ENCODE results near the gene DLGAP4. TPM values are rescaled to one million over a fixed set of nuclear protein-coding genes. Genes with fewer than 3 reads are reported as not detected.
"Not testable (repeated sequence)": the region's sequence is repeated elsewhere in the genome, so short reads cannot be mapped to it uniquely, and the experiment has no call there.

Gene DLGAP4
- total RNA-seq, 1 experiment from 2014 or later: 80.3 TPM

- no peaks in the 10 kb centered on the region for H3K9me3 Mint-ChIP-seq (ENCODE audit: unreplicated experiment)
- no peak for TF ChIP-seq CTCF (IDR thresholded peaks at IDR 0.05; ENCODE audit: unreplicated experiment)
- H3K27ac Mint-ChIP-seq (ENCODE audit: low read depth, unreplicated experiment): no peak overlapping the region
- CTCF ChIA-PET: interaction anchor here (0.6 to 1.0 kb wide), 3 partner anchors 37 to 368 kb away, joined by 3 read pairs; no protein-coding TSS in a partner anchor
- no peak for DNase-seq (ENCODE audit: unreplicated experiment)
- intact Hi-C loops (cut with micrococcal nuclease): loop anchor here (10.0 kb wide), 1 partner anchor 364 kb away; no protein-coding TSS in a partner anchor
- H3K27me3 Mint-ChIP-seq (ENCODE audit: insufficient read depth, unreplicated experiment): no peaks in the 10 kb centered on the region
- POLR2A ChIA-PET: interaction anchor here (0.7 kb wide), 1 partner anchor 91 kb away, joined by 3 read pairs; no protein-coding TSS in a partner anchor
- BruUV-seq (replicated peaks): no TSS peak
- H3K36me3 Mint-ChIP-seq (ENCODE audit: insufficient read depth, unreplicated experiment): no peaks in the 10 kb centered on the region
- no peaks in the 10 kb centered on the region for H3K4me1 Mint-ChIP-seq (ENCODE audit: insufficient read depth, unreplicated experiment)
- no peak overlapping the region for H3K4me3 Mint-ChIP-seq (ENCODE audit: unreplicated experiment)
Measured at GRCh38 chr20:36550790-36551299, 244.7 kb downstream of the DLGAP4 start.

GRCh38 chr20:36555248-36555647 lies 249.1 kb downstream of the DLGAP4 start:
- no peak for TF ChIP-seq CTCF (IDR thresholded peaks at IDR 0.05; ENCODE audit: unreplicated experiment)
- no peaks in the 10 kb centered on the region for H3K4me1 Mint-ChIP-seq (ENCODE audit: insufficient read depth, unreplicated experiment)
- BruUV-seq (replicated peaks): no TSS peak
- CTCF ChIA-PET: interaction anchor here (0.5 to 0.9 kb wide), 3 partner anchors 200 to 903 kb away, joined by 3 read pairs; no protein-coding TSS in a partner anchor
- H3K27ac Mint-ChIP-seq (ENCODE audit: low read depth, unreplicated experiment): no peak overlapping the region
- POLR2A ChIA-PET: no interaction called here
- H3K4me3 Mint-ChIP-seq (ENCODE audit: unreplicated experiment): no peak overlapping the region
- H3K27me3 Mint-ChIP-seq (ENCODE audit: insufficient read depth, unreplicated experiment): no peaks in the 10 kb centered on the region
- DNase-seq (ENCODE audit: unreplicated experiment): no peak
- H3K36me3 Mint-ChIP-seq (ENCODE audit: insufficient read depth, unreplicated experiment): no peaks in the 10 kb centered on the region
- H3K9me3 Mint-ChIP-seq (ENCODE audit: unreplicated experiment): no peaks in the 10 kb centered on the region
- intact Hi-C loops (cut with micrococcal nuclease): loop anchor here (5.0 to 10.0 kb wide), 2 partner anchors 332 to 360 kb away; no protein-coding TSS in a partner anchor

GRCh38 chr20:36562724-36563123 lies 256.6 kb downstream of the DLGAP4 start:
- Mint-ChIP-seq H3K4me1 (ENCODE audit: insufficient read depth, unreplicated experiment) (no peaks in the 10 kb centered on the region), H3K27ac (ENCODE audit: low read depth, unreplicated experiment) (no peak overlapping the region), H3K27me3 (ENCODE audit: insufficient read depth, unreplicated experiment) (no peaks in the 10 kb centered on the region), H3K9me3 (ENCODE audit: unreplicated experiment) (peaks cover 10% of the 10 kb centered on the region), H3K4me3 (ENCODE audit: unreplicated experiment) (no peak overlapping the region), H3K36me3 (ENCODE audit: insufficient read depth, unreplicated experiment) (no peaks in the 10 kb centered on the region)
- ChIA-PET POLR2A (interaction anchor here (2.0 kb wide), 1 partner anchor 43 kb away, joined by 6 read pairs; the partner anchor contains the start of gene RAB5IF), CTCF (interaction anchor here (0.6 to 2.5 kb wide), 2 partner anchors 29 to 263 kb away, joined by 3 to 13 read pairs; no protein-coding TSS in a partner anchor)
- DNase-seq (ENCODE audit: unreplicated experiment): no peak
- intact Hi-C loops (cut with micrococcal nuclease): no loop called here
- BruUV-seq (replicated peaks): no TSS peak
- no peak for TF ChIP-seq CTCF (IDR thresholded peaks at IDR 0.05; ENCODE audit: unreplicated experiment)

GRCh38 chr20:36563374-36563773 lies 257.2 kb downstream of the DLGAP4 start:
- H3K36me3 Mint-ChIP-seq (ENCODE audit: insufficient read depth, unreplicated experiment): no peaks in the 10 kb centered on the region
- intact Hi-C loops (cut with micrococcal nuclease): no loop called here
- BruUV-seq (replicated peaks): no TSS peak
- TF ChIP-seq CTCF (IDR thresholded peaks at IDR 0.05; ENCODE audit: unreplicated experiment): no peak
- DNase-seq (ENCODE audit: unreplicated experiment): no peak
- POLR2A ChIA-PET: no interaction called here
- H3K27ac Mint-ChIP-seq (ENCODE audit: low read depth, unreplicated experiment): no peak overlapping the region
- no peaks in the 10 kb centered on the region for H3K27me3 Mint-ChIP-seq (ENCODE audit: insufficient read depth, unreplicated experiment)
- peaks cover 10% of the 10 kb centered on the region for H3K9me3 Mint-ChIP-seq (ENCODE audit: unreplicated experiment)
- CTCF ChIA-PET: no interaction called here
- no peak overlapping the region for H3K4me3 Mint-ChIP-seq (ENCODE audit: unreplicated experiment)
- no peaks in the 10 kb centered on the region for H3K4me1 Mint-ChIP-seq (ENCODE audit: insufficient read depth, unreplicated experiment)

- BruUV-seq (replicated peaks); H3K9me3 Mint-ChIP-seq (ENCODE audit: unreplicated experiment); intact Hi-C loops (cut with micrococcal nuclease); H3K36me3 Mint-ChIP-seq (ENCODE audit: insufficient read depth, unreplicated experiment); H3K27me3 Mint-ChIP-seq (ENCODE audit: insufficient read depth, unreplicated experiment); H3K27ac Mint-ChIP-seq (ENCODE audit: low read depth, unreplicated experiment); CTCF ChIA-PET; POLR2A ChIA-PET; DNase-seq (ENCODE audit: unreplicated experiment); H3K4me3 Mint-ChIP-seq (ENCODE audit: unreplicated experiment); H3K4me1 Mint-ChIP-seq (ENCODE audit: insufficient read depth, unreplicated experiment): not testable (repeated sequence)
Measured at GRCh38 chr20:36564078-36564725, 258.1 kb downstream of the DLGAP4 start.

GRCh38 chr20:36564726-36565121 lies 258.6 kb downstream of the DLGAP4 start:
- intact Hi-C loops (cut with micrococcal nuclease); H3K36me3 Mint-ChIP-seq (ENCODE audit: insufficient read depth, unreplicated experiment); BruUV-seq (replicated peaks); POLR2A ChIA-PET; H3K27ac Mint-ChIP-seq (ENCODE audit: low read depth, unreplicated experiment); H3K4me1 Mint-ChIP-seq (ENCODE audit: insufficient read depth, unreplicated experiment); H3K4me3 Mint-ChIP-seq (ENCODE audit: unreplicated experiment); H3K9me3 Mint-ChIP-seq (ENCODE audit: unreplicated experiment); H3K27me3 Mint-ChIP-seq (ENCODE audit: insufficient read depth, unreplicated experiment); CTCF ChIA-PET; DNase-seq (ENCODE audit: unreplicated experiment): not testable (repeated sequence)
